ES-I3 (cell line): Measurements from ENCODE around the gene DPH2.

Source experiments
- H3K36me3 ChIP-seq: 2 replicates; pipeline ENCODE4 v1.6.1; 2013; ENCODE audit warnings: mild to moderate bottlenecking, low read length, control low read depth, moderate library complexity; ENCODE audit not compliant: insufficient read depth
- H3K4me1 ChIP-seq: 2 replicates; pipeline ENCODE4 v1.6.1; 2013; ENCODE audit warnings: mild to moderate bottlenecking, control low read depth, low read length; ENCODE audit not compliant: insufficient read depth
- H3K9ac ChIP-seq: 2 replicates; pipeline ENCODE4 v1.6.1; 2013; ENCODE audit warnings: low read depth, mild to moderate bottlenecking, low read length, moderate library complexity
- H3K9me3 ChIP-seq: 2 replicates; pipeline ENCODE4 v1.6.1; 2013; ENCODE audit warnings: mild to moderate bottlenecking, low read length, moderate library complexity; ENCODE audit not compliant: control insufficient read depth, insufficient read depth

DPH2 gene

GRCh38 chr1:44021156-44021555, 51.3 kb downstream of the DPH2 start:
- no peaks in the 10 kb centered on the region; the same call in 1 of the 2 replicates for H3K36me3 ChIP-seq
- peaks cover 5% of the 10 kb centered on the region; the same call in 1 of the 2 replicates for H3K4me1 ChIP-seq
- no peak overlapping the region for H3K9ac ChIP-seq
- H3K9me3 ChIP-seq, result no peaks in the 10 kb centered on the region

GRCh38 chr1:44021581-44022321, 51.9 kb downstream of the DPH2 start:
- Histone ChIP-seq H3K9ac (no peak overlapping the region), H3K36me3 (no peaks in the 10 kb centered on the region; the same call in 1 of the 2 replicates), H3K9me3 (no peaks in the 10 kb centered on the region), H3K4me1 (peaks cover 6% of the 10 kb centered on the region; the same call in 1 of the 2 replicates)
